Activated CD4-positive, alpha-beta T cell treated with anti-CD3 and anti-CD28 coated beads for 36 hours (primary cell): ENCODE measurements around the gene FNIP2. TPM values are rescaled to one million over a fixed set of nuclear protein-coding genes. Genes with fewer than 3 reads are reported as not detected.
A peak's percentile ranks its signal among the peaks of the same experiment; 100 is the strongest.
"Not testable (repeated sequence)": the region's sequence is repeated elsewhere in the genome, so short reads cannot be mapped to it uniquely, and the experiment has no call there.

Experiments used
- ATAC-seq: fragments of 200-7000 bp; cut with Tn5 transposase; one replicate; pipeline ENCODE4 v1.10.0; 2021; ENCODE audit warnings: mild to moderate bottlenecking, moderate library complexity
- CTCF ChIA-PET: fragments of 350-600 bp; sonication (Branson Sonifier 250); formaldehyde crosslinking; loops from one replicate; lab custom pipeline; 2021; ENCODE audit warnings: antibody characterized with exemption; lab: Charles Lee
- POLR2A ChIA-PET: fragments of 350-600 bp; sonication (Branson Sonifier 250); formaldehyde crosslinking; loops from one replicate; lab custom pipeline; 2021; ENCODE audit warnings: antibody characterized with exemption, inconsistent platforms; lab: Charles Lee
- DNase-seq: peaks from one replicate; pipeline ENCODE4 v3.0.0-alpha.2; 2020
- H3K27ac Mint-ChIP-seq: one replicate; pipeline ENCODE4 v1.8.0; 2021; ENCODE audit warnings: mixed read lengths
- H3K27me3 Mint-ChIP-seq: one replicate; pipeline ENCODE4 v1.8.0; 2021; ENCODE audit warnings: mixed read lengths
- H3K36me3 Mint-ChIP-seq: one replicate; pipeline ENCODE4 v1.8.0; 2021; ENCODE audit warnings: low read depth, mixed read lengths
- H3K4me1 Mint-ChIP-seq: one replicate; pipeline ENCODE4 v1.8.0; 2021; ENCODE audit warnings: mixed read lengths
- H3K4me3 Mint-ChIP-seq: one replicate; pipeline ENCODE4 v1.8.0; 2021; ENCODE audit warnings: mild to moderate bottlenecking, moderate library complexity, mixed read lengths
- H3K9me3 Mint-ChIP-seq: one replicate; pipeline ENCODE4 v1.8.0; 2021; ENCODE audit warnings: low read depth, mixed read lengths
- intact Hi-C, 2 experiments: fragments of 100-400 bp; cut with DNase I in 1 of 2; cut with micrococcal nuclease in 1 of 2; formaldehyde crosslinking; loops; one replicate each; pipeline versions ENCODE4 v1.14.2 to v1.15.1; 2022 to 2024; cut with DNase I, micrococcal nuclease
- total RNA-seq, 2 experiments: library from RNA; stranded (reverse); gene quantifications; one replicate each; pipeline ENCODE4 v1.2.3, GENCODE V29; 2021

The FNIP2 gene
- total RNA-seq, 2 experiments from 2014 or later, result 11.6 to 13.0 TPM

DNA sequence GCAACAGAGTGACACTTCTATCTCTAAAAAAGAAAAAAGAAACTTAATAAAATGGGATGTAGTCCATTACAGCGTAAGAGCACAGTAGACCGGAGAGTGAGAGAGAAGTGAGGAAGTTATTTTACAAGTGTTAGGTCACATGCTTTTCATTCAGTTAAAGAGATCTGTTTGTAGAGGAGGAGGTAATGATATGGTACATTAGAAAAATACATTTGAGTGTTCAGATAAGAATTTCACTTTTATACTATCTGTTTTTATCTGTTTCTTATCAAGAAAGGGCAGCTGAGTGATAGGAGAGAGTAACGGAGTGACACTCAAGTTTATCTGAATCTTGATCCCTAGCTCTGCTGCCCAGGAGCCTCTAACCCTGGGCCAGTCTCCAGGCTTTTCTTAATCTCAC lies 38.9 kb downstream of the FNIP2 start:
- H3K36me3 Mint-ChIP-seq, result peaks cover 1% of the 10 kb centered on the region
- ChIA-PET POLR2A (no interaction called here), CTCF (no interaction called here)
- H3K27ac Mint-ChIP-seq, result no peak overlapping the region
- H3K4me1 Mint-ChIP-seq, result peaks cover 41% of the 10 kb centered on the region
- no peaks in the 10 kb centered on the region for H3K9me3 Mint-ChIP-seq
- H3K27me3 Mint-ChIP-seq, result no peaks in the 10 kb centered on the region
- no peak overlapping the region for H3K4me3 Mint-ChIP-seq
- DNase-seq (no peak), ATAC-seq (no peak)
- intact Hi-C loops, result no loop called here

DNA sequence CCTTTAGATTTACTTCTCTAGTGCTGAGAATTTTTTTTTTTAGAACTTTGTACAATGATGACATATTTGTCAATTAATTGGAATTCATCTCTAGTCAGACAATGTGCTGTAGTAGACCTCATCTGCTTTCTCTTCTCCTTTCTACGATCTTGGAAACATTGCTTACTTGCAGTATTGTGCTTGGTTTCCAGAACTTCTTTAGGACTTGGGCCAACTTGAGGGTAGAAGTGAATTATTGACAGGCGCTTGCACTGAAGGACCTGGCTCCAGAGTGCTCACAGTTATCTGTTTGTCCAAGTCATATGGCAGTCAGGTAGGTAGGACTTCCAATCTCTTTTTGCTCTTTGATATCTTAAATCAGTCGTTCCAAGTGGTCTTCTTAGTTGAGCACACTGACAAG lies 39.6 kb downstream of the FNIP2 start:
- POLR2A ChIA-PET, result no interaction called here
- DNase-seq, result no peak
- no peak overlapping the region for H3K4me3 Mint-ChIP-seq
- H3K36me3 Mint-ChIP-seq, result peaks cover 1% of the 10 kb centered on the region
- CTCF ChIA-PET, result no interaction called here
- H3K27me3 Mint-ChIP-seq, result no peaks in the 10 kb centered on the region
- peaks cover 35% of the 10 kb centered on the region for H3K4me1 Mint-ChIP-seq
- H3K9me3 Mint-ChIP-seq, result no peaks in the 10 kb centered on the region
- no peak overlapping the region for H3K27ac Mint-ChIP-seq
- intact Hi-C loops, result no loop called here
- no peak for ATAC-seq

DNA sequence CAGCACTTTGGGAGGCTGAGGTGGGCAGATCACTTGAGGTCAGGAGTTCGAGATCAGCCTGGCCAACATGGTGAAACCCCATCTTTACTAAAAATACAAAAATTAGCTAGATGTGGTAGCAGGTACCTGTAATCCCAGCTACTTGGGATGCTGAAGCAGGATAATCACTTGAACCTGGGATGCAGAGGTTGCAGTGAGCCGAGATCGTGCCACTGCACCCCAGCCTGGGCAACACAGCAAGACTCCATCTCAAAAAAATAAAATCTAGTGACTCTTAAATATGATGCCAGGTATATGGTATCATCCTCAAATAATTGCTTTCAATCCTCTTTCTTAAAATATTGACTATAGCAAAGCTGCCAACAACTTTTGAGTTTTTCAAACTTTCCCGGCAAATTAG lies 40.4 kb downstream of the FNIP2 start:
- H3K4me3 Mint-ChIP-seq, intact Hi-C loops: not testable (repeated sequence)

DNA sequence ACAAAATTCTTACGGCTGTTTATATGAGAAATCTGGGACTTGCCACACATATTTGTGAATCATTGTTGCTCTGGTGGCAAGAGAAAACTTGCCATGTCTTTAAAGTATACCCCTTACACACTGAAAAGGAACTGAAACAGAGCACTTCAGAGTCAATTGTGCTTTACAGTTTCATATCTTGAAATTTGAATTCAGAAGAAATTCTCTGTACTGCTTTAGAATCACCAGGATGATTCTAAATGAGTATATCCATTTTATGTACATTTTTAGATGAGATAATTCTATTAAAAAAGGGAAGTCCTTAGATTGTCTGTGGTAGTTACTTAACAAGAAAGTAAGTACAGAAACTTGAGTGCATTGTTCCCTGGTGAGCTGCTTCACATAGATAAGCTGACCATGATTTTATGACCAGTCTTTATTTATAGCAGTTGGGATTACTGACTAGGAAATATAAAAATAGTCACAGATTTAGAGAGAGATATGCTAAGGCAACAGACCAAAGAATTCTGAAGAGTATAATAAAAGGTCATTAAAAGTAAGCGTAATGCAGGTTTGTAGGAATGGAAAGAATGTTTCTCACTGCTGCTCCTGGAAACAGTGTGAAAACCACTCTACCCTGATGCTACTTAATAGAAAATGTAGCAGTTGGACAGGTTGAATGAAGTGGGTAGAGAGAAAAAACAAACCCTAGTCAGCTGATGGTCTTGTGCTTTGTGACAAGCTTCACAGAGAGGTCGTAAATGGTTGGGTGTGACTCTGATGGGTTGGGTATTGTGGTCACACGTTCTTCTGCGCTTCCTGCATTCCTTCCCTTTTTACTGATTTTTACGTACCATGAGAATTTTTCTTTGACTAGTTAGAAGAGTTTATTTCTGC lies 41.0 kb downstream of the FNIP2 start:
- H3K27ac Mint-ChIP-seq, result peak overlapping the region; percentile 71
- intact Hi-C loops, result loop anchor here (1.0 to 5.0 kb wide), 6 partner anchors 11 to 138 kb away; partner anchors contain the start of genes FNIP2 (in 2 of the 2), PPID (in 2 of the 2), C4orf46 (in 1 of the 2) and ETFDH (in 1 of the 2)
- ChIA-PET POLR2A (interaction anchor here (0.6 kb wide), 1 partner anchor 40 kb away, joined by 6 read pairs; no protein-coding TSS in a partner anchor), CTCF (interaction anchor here (0.6 to 2.0 kb wide), 5 partner anchors 9 to 31 kb away, joined by 3 to 15 read pairs (median 3); no protein-coding TSS in a partner anchor)
- no peaks in the 10 kb centered on the region for H3K27me3 Mint-ChIP-seq
- peak overlapping the region; percentile 28 for H3K4me3 Mint-ChIP-seq
- DNase-seq (no peak), ATAC-seq (peak; percentile 81)
- H3K4me1 Mint-ChIP-seq, result peaks cover 35% of the 10 kb centered on the region
- H3K36me3 Mint-ChIP-seq, result peaks cover 1% of the 10 kb centered on the region
- no peaks in the 10 kb centered on the region for H3K9me3 Mint-ChIP-seq

More for the DNA sequence above, 40.4 kb downstream of the FNIP2 start:
- POLR2A ChIA-PET, H3K36me3 Mint-ChIP-seq, H3K9me3 Mint-ChIP-seq, ATAC-seq, H3K27me3 Mint-ChIP-seq, DNase-seq: not testable (repeated sequence)
- CTCF ChIA-PET, result interaction anchor here (0.6 to 1.8 kb wide), 2 partner anchors 10 to 22 kb away, joined by 3 to 8 read pairs; no protein-coding TSS in a partner anchor
- Mint-ChIP-seq H3K4me1 (peaks cover 35% of the 10 kb centered on the region), H3K27ac (peak overlapping the region; percentile 71)

DNA sequence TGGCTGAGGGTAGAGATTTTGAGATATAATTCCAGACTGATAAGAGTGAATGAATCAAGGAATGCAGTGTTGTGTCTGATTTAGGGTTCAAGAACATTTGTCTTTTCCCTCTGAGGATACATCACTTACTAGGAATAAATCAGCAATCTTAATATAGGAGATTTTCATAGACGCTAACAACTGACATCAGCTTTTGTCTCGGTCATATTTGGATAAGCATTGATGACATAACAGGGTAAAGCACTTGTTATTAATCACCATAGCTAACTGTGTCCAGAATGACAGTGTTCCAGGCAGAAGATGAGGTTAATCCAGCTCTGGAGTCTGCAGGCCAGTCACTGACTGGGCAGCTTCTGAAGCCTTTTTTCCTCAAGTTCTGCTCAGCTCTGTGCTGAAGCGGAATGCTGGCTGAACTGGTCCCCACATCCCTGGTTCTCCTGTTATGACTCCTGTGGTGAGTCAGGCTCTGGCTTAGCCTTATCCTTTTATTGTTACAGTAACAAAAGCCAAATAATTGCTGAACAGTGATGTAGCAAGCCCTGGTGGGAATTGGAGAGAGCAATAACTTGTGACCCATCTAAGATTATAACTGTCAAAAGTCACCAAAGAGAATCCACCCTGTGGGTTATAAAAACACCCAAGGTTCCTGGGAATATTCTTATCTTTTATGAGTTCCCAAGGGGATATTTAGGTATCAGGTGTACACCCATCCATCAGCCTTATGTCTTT lies 41.8 kb downstream of the FNIP2 start:
- Mint-ChIP-seq H3K4me1 (peaks cover 35% of the 10 kb centered on the region), H3K27ac (peak overlapping the region; percentile 71), H3K27me3 (no peaks in the 10 kb centered on the region), H3K36me3 (peaks cover 1% of the 10 kb centered on the region), H3K4me3 (peak overlapping the region; percentile 28), H3K9me3 (no peaks in the 10 kb centered on the region)
- peak; percentile 43 for ATAC-seq
- peak; percentile 23 for DNase-seq
- intact Hi-C loops, result loop anchor here (1.0 to 5.0 kb wide), 6 partner anchors 11 to 138 kb away; partner anchors contain the start of genes FNIP2 (in 2 of the 2), PPID (in 2 of the 2), C4orf46 (in 1 of the 2) and ETFDH (in 1 of the 2)
- CTCF ChIA-PET, result interaction anchor here (0.9 to 2.0 kb wide), 5 partner anchors 9 to 33 kb away, joined by 3 to 15 read pairs (median 6); no protein-coding TSS in a partner anchor
- POLR2A ChIA-PET, result interaction anchor here (0.6 kb wide), 1 partner anchor 41 kb away, joined by 6 read pairs; no protein-coding TSS in a partner anchor

DNA sequence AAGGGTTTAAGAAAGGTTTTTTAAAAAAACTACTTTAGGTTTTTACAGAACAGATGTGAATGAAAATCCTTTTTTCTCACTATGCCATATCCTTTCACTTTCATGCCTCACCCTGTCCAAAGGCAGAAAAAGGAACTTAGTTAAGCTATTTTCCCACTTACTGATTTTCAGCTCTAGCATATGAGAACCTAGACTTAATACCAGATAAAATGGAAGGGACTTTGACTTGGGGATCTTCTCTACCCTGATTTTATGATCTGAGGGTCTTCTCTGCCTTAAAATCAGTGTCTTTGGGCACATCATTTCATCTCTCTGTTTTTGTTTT lies 42.4 kb downstream of the FNIP2 start:
- DNase-seq, result no peak
- intact Hi-C loops, result loop anchor here (5.0 kb wide), 3 partner anchors 44 to 139 kb away; partner anchors contain the start of genes C4orf46 (in 1 of the 2), ETFDH (in 1 of the 2), FNIP2 (in 1 of the 2) and PPID (in 1 of the 2)
- ChIA-PET POLR2A (no interaction called here), CTCF (interaction anchor here (0.7 to 2.0 kb wide), 4 partner anchors 8 to 558 kb away, joined by 3 to 15 read pairs (median 7); no protein-coding TSS in a partner anchor)
- H3K9me3 Mint-ChIP-seq, result no peaks in the 10 kb centered on the region
- peaks cover 1% of the 10 kb centered on the region for H3K36me3 Mint-ChIP-seq
- no peak overlapping the region for H3K27ac Mint-ChIP-seq
- H3K27me3 Mint-ChIP-seq, result no peaks in the 10 kb centered on the region
- H3K4me1 Mint-ChIP-seq, result peaks cover 35% of the 10 kb centered on the region
- no peak overlapping the region for H3K4me3 Mint-ChIP-seq
- ATAC-seq, result no peak

DNA sequence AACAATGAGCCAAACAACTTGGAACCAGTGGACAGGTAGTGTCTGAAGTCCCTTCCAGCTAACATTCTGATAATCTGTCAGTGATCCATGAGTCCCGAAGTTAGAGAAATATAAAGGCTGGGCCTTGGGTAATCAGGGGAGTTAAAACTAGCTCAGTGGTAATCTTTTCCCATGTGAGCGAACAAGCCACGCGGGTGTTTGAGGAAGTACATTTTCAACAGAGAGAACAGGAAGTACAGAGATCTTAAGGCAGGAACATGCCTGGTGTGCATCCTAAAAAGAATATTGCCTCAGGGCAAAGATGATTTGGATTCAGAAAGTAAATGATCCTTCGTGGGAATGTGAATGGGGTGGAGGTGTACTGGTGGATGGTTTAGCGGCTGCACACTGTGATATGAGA lies 42.9 kb downstream of the FNIP2 start:
- POLR2A ChIA-PET, result no interaction called here
- peak overlapping the region; percentile 6 for H3K4me3 Mint-ChIP-seq
- H3K27me3 Mint-ChIP-seq, result no peaks in the 10 kb centered on the region
- peaks cover 1% of the 10 kb centered on the region for H3K36me3 Mint-ChIP-seq
- DNase-seq (peak; percentile 29), ATAC-seq (no peak)
- H3K27ac Mint-ChIP-seq, result peak overlapping the region; percentile 85
- no peaks in the 10 kb centered on the region for H3K9me3 Mint-ChIP-seq
- peaks cover 35% of the 10 kb centered on the region for H3K4me1 Mint-ChIP-seq
- intact Hi-C loops, result loop anchor here (5.0 kb wide), 3 partner anchors 44 to 139 kb away; partner anchors contain the start of genes C4orf46 (in 1 of the 2), ETFDH (in 1 of the 2), FNIP2 (in 1 of the 2) and PPID (in 1 of the 2)
- CTCF ChIA-PET, result interaction anchor here (0.7 to 2.0 kb wide), 4 partner anchors 11 to 557 kb away, joined by 3 to 15 read pairs (median 4); no protein-coding TSS in a partner anchor

DNA sequence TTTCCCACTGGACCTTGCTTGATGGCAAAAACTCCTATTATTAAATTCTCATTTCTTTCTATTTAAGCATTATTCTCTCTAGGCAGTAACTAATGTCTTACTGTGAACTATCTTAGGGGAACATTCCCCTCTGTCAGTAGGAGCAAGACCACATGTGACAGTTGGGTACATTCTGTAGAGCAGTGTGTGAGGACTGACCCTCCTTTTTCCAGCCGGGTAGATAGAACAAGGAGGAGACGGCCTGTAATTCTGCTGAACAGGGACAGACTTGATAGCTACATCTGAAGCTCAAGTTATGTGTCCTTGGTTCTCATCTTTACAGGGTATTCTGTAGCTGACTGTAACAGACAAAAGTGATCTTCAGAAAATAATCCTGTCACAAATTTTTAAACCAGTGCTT lies 43.3 kb downstream of the FNIP2 start:
- Mint-ChIP-seq H3K4me1 (peaks cover 36% of the 10 kb centered on the region), H3K4me3 (no peak overlapping the region), H3K27me3 (no peaks in the 10 kb centered on the region), H3K36me3 (peaks cover 1% of the 10 kb centered on the region), H3K27ac (no peak overlapping the region), H3K9me3 (no peaks in the 10 kb centered on the region)
- intact Hi-C loops, result loop anchor here (5.0 kb wide), 3 partner anchors 45 to 140 kb away; partner anchors contain the start of genes C4orf46 (in 1 of the 2), ETFDH (in 1 of the 2), FNIP2 (in 1 of the 2) and PPID (in 1 of the 2)
- ChIA-PET POLR2A (no interaction called here), CTCF (interaction anchor here (0.7 to 1.1 kb wide), 2 partner anchors 15 to 32 kb away, joined by 3 to 6 read pairs; no protein-coding TSS in a partner anchor)
- no peak for ATAC-seq
- DNase-seq, result no peak

DNA sequence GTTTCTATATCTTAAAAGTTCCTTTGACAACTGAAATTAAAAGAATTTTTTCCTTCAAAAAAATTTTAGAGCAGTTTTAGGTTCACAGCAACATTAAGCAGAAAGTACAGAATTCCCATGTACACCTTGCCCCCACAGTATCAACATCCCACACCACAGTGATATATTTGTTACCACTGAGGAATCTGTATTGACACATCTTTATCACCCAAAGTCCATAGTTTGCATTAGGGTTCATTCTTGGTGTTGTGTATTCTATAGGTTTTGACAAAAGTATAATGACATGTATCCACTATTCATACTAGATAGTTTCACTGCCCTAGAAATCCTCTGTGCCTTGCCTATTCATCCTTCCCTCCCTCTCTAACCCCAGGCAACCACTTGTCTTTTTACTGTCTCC lies 43.7 kb downstream of the FNIP2 start:
- DNase-seq, result no peak
- Mint-ChIP-seq H3K4me1 (peaks cover 39% of the 10 kb centered on the region), H3K36me3 (peaks cover 1% of the 10 kb centered on the region), H3K9me3 (no peaks in the 10 kb centered on the region), H3K4me3 (no peak overlapping the region), H3K27me3 (no peaks in the 10 kb centered on the region), H3K27ac (no peak overlapping the region)
- intact Hi-C loops, result loop anchor here (5.0 kb wide), 3 partner anchors 45 to 140 kb away; partner anchors contain the start of genes C4orf46 (in 1 of the 2), ETFDH (in 1 of the 2), FNIP2 (in 1 of the 2) and PPID (in 1 of the 2)
- no peak for ATAC-seq
- POLR2A ChIA-PET, result no interaction called here
- CTCF ChIA-PET, result no interaction called here

DNA sequence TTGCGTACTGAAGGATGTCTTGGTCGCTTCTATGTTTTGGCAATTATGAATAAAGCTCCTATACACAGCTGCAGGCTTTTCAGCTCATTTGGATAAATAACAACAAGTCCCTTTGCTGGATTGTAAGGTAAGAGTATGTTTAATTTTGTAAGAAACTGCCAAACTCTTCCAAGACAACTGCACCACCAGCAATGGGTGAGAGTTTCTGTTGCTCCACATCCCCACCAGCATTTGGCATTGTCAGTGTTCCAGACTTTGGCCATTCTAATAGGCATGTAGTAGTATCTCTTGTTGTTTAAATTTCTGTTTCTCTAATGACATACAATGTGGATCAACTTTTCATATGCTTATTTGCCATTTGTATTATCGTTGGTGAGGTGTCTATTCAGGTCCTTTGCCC lies 44.3 kb downstream of the FNIP2 start:
- Mint-ChIP-seq H3K36me3 (peaks cover 1% of the 10 kb centered on the region), H3K4me1 (peaks cover 44% of the 10 kb centered on the region), H3K9me3 (no peaks in the 10 kb centered on the region), H3K4me3 (no peak overlapping the region), H3K27ac (no peak overlapping the region), H3K27me3 (no peaks in the 10 kb centered on the region)
- ATAC-seq (no peak), DNase-seq (no peak)
- CTCF ChIA-PET, result interaction anchor here (1.4 kb wide), 1 partner anchor 10 kb away, joined by 3 read pairs; no protein-coding TSS in a partner anchor
- intact Hi-C loops, result loop anchor here (5.0 kb wide), 3 partner anchors 46 to 141 kb away; partner anchors contain the start of genes C4orf46 (in 1 of the 2), ETFDH (in 1 of the 2), FNIP2 (in 1 of the 2) and PPID (in 1 of the 2)
- POLR2A ChIA-PET, result no interaction called here
